ENCODE measurements around the gene KCNH2.
"Not testable (repeated sequence)": the region's sequence is repeated elsewhere in the genome, so short reads cannot be mapped to it uniquely, and the experiment has no call there.

The KCNH2 gene

GRCh38 chr7:150910996-150911422 is 67.1 kb downstream of the KCNH2 start:
- no peak for DNase-seq

- DNase-seq: not testable (repeated sequence)
Observed at GRCh38 chr7:150910305-150910995, 67.7 kb downstream of the KCNH2 start.

DNA sequence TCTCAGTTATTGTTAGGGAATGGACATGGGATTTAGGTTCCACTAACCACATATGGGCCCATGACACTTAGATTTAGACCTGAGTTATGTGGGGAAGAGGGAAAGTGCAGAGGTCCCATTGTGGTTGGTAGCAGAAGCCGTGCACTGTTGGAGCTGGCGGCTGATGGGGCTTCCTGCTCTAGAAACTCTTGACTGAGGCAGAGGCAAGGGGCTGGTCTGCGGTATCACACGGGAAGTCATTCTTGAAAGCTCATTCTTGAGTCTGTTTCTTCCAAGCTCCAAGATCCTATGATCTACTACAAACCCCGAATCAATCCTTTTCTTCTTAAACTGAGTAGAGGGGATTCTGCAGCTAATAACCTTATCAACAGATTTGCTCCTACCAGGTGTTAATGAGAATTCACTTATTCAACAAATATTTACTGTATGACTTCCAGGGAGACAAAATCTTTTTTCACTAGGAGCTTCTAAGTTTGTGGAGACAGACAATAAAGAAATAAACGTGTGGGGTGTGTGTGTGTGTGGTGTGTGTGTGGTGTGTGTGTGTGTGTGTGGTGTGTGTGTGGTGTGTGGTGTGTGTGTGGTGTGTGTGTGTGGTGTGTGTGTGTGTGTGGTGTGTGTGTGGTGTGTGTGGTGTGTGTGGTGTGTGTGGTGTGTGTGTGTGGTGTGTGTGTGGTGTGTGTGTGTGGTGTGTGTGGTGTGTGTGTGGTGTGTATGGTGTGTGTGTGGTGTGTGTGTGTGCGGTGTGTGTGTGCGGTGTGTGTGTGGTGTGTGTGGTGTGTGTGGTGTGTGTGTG is 68.7 kb downstream of the KCNH2 start:
- DNase-seq: no peak

DNA sequence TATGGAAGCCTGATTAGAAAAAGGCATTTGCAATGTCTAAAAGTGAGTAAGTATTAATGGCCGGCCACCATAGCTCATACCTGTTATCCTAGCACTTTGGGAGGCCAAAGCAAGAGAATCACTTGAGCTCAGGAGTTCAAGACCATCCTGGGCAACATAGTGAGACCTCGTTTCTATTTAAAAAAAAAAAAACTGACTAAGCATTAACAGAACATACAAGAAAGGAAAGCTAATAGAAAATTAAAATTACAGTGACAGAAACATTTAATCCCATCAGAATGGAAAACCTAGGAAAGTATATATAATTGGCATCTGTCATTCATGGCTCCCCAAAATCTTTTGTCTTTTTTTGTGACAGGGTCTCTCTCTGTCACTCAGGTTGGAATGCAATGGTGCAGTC is 69.9 kb downstream of the KCNH2 start:
- DNase-seq: no peak

DNA sequence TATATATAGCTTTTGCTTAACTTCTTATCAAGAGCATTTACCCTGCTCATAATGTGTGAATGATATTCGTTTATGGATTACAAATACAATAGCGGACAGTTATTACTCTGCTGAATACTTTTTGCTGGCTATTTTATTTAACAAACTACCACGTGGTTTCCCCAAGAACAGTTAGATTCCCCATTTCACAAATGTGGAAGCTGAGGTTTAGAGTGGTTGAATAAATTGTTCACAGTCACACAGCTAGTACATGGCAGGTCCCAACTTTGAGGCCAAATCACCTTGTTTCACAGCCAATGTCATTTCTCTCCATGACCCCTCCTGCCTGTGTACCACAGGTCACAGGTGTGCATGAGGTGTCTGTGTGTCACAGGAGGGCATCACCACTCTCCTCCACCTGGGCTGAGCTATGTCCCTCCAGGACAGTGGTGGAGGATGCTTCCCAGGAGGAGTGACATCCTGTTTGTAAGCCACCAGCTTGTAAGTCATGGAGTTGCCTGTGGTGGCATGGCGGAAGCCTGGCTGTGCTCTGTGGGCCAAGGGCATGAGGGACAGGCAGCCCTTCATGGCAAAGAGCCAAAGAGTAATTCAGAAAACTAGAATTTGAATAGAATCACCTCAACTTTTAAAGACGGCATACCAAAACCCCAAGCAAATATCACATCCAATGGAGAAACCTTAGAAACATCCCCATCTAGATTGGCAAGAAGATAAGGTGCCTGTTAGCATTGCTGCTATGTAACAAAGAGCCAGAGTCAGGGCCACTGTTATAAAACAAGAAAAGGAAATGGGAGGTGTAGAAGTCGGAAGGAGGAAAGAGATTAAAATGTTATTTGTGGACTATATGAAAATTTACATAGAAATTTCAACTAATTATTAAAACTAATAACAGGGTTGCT is 73.9 kb downstream of the KCNH2 start:
- DNase-seq: no peak

DNA sequence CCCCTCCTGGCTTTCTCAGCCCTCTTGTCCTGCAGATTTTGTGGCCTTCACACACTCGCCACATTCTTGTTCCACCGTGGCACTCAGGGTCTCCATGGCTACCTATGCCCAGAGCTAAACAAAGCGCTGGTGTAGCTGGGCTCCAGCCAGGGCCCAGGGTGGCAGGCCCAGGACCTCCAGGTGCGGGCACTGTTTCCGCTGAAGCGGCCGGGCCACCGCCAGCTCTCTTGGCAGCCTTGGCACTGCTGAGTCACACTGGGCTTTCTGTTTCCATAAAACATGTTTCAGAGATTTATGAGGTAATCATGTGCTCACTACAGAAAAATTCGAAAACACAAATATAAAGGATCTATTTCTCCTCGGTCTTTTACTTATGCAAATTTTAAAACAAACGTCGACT is 74.5 kb downstream of the KCNH2 start:
- peak in 31 of 56 donors; percentile 7 to 78 (median 44) for DNase-seq

GRCh38 chr7:150902078-150903033 is 75.8 kb downstream of the KCNH2 start:
- peak in 1 of 56 donors; percentile 3 for DNase-seq

DNA sequence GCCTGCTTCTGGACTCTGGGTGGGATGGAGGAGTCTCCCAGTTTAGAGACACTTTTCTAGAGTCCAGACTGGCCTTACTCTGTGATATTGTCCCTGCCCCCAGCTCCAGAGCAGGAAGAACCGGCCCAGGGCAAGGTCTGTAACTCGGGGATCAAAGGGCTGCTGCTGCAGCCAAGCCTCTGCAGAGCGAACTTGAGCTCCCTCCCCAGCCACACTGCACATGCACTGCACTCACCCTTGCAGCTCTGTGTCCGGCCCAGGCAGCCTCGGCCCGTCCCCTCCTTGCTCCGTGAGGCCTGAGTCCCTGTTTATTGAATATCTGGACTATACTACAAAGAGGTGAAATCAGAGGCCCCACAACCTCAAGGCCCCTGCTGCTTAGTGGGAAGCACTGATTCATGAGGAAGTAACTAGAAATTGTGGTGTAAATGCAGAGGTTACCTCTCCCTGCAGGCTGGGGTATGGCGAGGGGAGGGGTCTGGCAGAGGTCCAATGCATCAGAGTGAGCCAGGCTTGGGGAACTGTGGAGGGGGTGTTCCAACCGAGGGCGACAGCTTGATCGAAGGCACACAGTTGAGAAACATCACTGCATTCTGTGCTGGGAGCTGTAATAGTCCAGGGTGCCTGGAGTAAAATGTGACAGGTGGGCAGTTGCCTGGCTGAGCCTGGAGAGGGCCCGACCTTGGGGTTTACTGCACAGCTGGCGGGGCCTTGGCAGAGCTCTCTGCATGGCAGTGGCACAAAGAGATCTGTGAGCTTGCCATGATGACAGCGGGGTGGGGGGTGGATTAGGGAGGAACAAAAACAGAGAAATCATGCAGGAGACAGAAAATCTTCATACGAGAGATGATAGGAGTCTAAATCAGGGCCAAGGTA is 76.7 kb downstream of the KCNH2 start:
- peak in 24 of 56 donors; percentile 9 to 73 (median 34) for DNase-seq

- DNase-seq: no peak
Observed at GRCh38 chr7:150900675-150901074, 77.4 kb downstream of the KCNH2 start.

DNA sequence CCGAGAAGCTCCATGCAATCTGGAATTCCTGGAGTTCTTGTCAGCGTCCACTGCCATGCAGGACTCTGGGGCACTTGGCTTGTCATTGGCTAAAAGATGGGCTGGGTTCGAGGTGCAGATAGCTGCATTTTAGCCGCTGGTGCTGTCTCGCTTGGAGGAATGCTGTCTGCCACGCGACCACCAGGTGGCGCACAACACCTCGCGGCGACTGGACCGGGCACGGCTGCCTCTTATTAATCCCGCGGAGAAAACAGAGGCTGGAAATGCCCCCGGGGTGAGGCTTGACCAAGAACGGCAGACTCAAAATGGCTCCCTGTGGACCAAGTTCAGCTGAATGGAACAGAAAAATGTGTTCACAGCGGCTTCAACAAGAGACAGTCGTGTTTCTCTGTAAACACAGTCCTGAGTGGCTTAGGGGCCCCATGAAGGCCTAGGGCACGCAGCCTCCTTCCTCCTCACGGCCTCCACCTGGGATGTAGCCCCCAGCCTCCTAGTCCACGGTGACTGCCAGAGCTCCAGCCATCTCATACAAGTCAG is 79.6 kb downstream of the KCNH2 start:
- DNase-seq: peak in 47 of 56 donors; percentile 14 to 87 (median 54)

GRCh38 chr7:150897502-150898474 is 80.3 kb downstream of the KCNH2 start:
- no peak for DNase-seq

DNA sequence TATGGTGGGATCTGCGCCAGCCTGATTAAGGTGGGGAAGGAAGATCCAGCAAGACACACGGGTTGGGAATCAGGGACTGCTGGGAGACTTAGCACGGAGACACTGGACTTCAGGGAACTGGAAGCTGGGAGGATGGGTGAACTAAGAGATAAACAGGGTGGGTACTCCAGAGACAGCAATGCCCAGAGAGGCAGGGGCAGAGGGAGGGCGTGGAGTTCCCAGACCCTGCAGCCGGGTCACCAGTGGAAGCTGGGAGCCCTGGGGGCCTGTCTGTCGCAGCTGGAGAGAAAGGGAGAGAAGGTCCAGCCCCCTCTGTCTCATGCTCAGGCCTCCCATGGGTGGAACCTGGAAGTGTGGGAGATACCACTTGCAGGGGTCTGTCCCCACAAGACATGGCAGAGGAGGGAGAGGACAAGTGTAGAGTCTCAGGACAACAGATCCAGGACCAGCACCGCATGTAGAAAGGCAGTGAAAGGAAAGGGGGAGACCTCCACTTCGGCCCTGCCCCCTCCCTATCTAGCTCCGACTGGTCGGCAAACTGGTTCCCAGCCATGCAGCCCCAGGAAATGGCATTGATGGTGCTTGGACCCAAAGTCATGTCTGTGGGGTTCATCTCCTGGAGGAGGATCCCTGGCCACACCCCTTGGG is 81.4 kb downstream of the KCNH2 start:
- DNase-seq: no peak

- no peak for DNase-seq
Observed at GRCh38 chr7:150895809-150896208, 82.3 kb downstream of the KCNH2 start.
